SK-N-SH treated with all-trans-retinoic acid at 6 μM for 48 hours (cell line): ENCODE results near the gene SLC39A5.

Source experiments
- ARNTL ChIP-seq: fragments of 450-650 bp; formaldehyde crosslinking; IDR thresholded peaks from 2 replicates; pipeline ENCODE4 v1.5.0; 2020; ENCODE audit warnings: low read depth, mild to moderate bottlenecking, moderate library complexity, borderline replicate concordance
- OSR1 ChIP-seq: fragments of 250-450 bp; sonication (Bioruptor Pico); IDR thresholded peaks from 2 replicates; pipeline ENCODE4 v1.8.0; 2022; ENCODE audit warnings: moderate library complexity, mild to moderate bottlenecking, inconsistent platforms
- PPARA ChIP-seq: fragments of 250-450 bp; sonication (Bioruptor Pico); IDR thresholded peaks from 2 replicates; pipeline ENCODE4 v1.5.0; 2020; ENCODE audit warnings: mild to moderate bottlenecking, borderline replicate concordance
- SNAI2 ChIP-seq: fragments of 250-450 bp; sonication (Bioruptor Pico); IDR thresholded peaks from 2 replicates; pipeline ENCODE4 v1.5.0; 2020; ENCODE audit warnings: mild to moderate bottlenecking, moderate library complexity
- TCF4 ChIP-seq: fragments of 250-450 bp; sonication (Bioruptor Pico); IDR thresholded peaks from 2 replicates; pipeline ENCODE4 v1.8.0; 2021; ENCODE audit warnings: mild to moderate bottlenecking, moderate library complexity, borderline replicate concordance
- TOX ChIP-seq: fragments of 250-450 bp; sonication (Bioruptor Pico); IDR thresholded peaks from 2 replicates; pipeline ENCODE4 v1.8.0; 2021; ENCODE audit warnings: mild to moderate bottlenecking, moderate library complexity, borderline replicate concordance
- TF ChIP-seq, protein P1 (sequence below): fragments of 250-450 bp; sonication (Bioruptor Pico); IDR thresholded peaks from 2 replicates; pipeline ENCODE4 v1.8.0; 2021; ENCODE audit warnings: low read depth, mild to moderate bottlenecking, moderate library complexity, borderline replicate concordance
- TF ChIP-seq, protein P2 (sequence below): fragments of 250-450 bp; sonication (Bioruptor Pico); IDR thresholded peaks from 2 replicates; pipeline ENCODE4 v1.5.1; 2020; ENCODE audit warnings: low read depth, mild to moderate bottlenecking, moderate library complexity

DNA sequence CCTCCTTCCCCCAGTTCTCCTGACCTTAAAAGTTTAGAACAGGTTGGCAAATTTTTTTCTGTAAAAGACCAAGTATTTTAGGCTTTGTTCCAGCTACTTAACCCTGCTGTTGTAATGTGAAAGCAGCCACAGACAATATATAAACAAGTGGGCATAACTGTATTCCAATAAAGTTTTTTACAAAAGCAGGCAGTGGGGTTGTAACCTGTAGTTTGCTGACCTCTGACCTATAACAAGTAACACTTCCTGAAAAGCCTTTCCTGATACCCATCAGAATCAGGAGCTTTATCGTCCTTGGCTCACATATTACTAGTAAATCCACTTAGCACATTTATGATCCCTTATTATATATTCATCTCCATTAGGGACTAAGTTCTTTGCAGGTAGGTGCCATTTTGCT is 27.5 kb upstream of the SLC39A5 start:
- TF ChIP-seq PPARA (CRISPR knock-in tag) (no peak), SNAI2 (CRISPR knock-in tag) (no peak), OSR1 (CRISPR knock-in tag) (no peak), TCF4 (CRISPR knock-in tag) (no peak), ARNTL (CRISPR knock-in tag) (no peak), TOX (CRISPR knock-in tag) (no peak)
- TF ChIP-seq, protein P1, sequence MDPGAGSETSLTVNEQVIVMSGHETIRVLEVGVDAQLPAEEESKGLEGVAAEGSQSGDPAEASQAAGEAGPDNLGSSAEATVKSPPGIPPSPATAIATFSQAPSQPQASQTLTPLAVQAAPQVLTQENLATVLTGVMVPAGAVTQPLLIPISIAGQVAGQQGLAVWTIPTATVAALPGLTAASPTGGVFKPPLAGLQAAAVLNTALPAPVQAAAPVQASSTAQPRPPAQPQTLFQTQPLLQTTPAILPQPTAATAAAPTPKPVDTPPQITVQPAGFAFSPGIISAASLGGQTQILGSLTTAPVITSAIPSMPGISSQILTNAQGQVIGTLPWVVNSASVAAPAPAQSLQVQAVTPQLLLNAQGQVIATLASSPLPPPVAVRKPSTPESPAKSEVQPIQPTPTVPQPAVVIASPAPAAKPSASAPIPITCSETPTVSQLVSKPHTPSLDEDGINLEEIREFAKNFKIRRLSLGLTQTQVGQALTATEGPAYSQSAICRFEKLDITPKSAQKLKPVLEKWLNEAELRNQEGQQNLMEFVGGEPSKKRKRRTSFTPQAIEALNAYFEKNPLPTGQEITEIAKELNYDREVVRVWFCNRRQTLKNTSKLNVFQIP (CRISPR knock-in tag): no peak
- TF ChIP-seq, protein P2, sequence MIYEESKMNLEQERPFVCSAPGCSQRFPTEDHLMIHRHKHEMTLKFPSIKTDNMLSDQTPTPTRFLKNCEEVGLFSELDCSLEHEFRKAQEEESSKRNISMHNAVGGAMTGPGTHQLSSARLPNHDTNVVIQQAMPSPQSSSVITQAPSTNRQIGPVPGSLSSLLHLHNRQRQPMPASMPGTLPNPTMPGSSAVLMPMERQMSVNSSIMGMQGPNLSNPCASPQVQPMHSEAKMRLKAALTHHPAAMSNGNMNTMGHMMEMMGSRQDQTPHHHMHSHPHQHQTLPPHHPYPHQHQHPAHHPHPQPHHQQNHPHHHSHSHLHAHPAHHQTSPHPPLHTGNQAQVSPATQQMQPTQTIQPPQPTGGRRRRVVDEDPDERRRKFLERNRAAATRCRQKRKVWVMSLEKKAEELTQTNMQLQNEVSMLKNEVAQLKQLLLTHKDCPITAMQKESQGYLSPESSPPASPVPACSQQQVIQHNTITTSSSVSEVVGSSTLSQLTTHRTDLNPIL: no peak
